Bone marrow (tissue), 2 donors: ENCODE measurements around the gene ZSWIM6.

Experiments
- DNase-seq, 2 donors: peaks; one replicate each; lab custom pipeline; 2025; lab: John Stamatoyannopoulos, UW

The ZSWIM6 gene

DNA sequence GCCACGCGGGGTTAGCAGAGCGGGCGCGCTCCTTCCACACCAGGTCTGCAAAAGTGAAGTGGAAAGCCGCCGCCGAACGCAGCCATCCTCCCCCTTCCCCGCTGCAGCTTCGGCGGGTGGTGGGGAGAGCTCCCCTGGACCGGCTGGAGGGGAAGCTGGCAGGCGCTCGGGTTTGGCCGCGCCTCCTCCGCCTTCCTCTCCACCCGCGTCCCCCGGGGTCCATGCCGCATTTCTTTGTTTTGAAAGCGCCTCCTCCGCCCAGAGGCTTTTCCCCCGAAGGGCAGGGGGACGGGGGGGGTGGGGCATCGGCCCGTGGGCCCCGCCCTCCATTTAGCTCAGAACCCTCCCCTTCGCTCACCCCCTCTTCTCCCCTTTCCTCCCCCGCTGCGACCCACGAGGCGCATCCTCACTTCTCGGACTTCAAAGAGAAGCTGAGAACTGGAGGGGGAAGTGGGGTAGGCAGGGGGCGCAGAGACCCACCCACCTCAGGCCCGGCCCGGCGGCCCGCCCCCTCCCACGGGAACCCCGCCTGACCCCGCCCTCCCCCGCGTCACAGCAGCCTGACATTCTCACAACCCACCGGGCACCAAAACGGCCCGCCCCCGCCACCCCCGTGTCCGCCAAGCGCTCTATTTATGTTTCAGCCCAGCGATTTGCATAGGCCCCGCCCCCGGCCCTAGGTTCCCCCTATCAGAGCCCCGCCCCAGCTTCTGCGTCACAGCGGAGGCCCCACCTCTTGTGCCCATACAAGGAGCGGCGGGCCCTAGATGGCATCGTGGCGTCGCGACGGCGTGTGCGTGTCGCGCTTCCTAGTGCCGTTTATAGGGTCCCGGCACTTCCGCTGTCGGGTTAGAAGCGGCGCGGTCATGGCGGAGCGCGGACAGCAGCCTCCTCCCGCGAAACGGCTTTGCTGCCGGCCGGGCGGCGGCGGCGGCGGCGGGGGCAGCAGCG is at the start of gene ZSWIM6:
Gene ZSWIM6 (plus strand): TSS at position 852 of the 951 bp plus-strand sequence. CDS start 15 bp downstream, at position 867.
- DNase-seq: peak; percentile 94 to 99

DNA sequence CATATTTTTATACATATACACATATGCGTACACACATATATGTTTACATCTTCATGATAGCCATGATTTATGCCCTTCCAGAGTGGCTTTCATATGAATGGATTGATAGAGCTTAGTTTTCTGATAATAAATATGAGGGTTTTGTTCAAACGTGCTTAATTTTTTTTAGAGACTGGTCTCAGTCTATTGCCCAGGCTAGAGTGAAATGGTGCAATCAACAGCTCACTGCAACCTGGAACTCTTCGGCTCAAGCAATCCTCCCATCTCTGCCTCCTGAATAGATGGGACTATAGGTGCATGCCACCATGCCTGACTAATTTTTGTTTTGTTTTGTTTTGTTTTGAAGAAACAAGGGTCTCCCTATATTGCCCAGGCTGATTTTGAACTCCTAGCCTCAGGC is 48.6 kb upstream of the ZSWIM6 start:
- no peak for DNase-seq

DNA sequence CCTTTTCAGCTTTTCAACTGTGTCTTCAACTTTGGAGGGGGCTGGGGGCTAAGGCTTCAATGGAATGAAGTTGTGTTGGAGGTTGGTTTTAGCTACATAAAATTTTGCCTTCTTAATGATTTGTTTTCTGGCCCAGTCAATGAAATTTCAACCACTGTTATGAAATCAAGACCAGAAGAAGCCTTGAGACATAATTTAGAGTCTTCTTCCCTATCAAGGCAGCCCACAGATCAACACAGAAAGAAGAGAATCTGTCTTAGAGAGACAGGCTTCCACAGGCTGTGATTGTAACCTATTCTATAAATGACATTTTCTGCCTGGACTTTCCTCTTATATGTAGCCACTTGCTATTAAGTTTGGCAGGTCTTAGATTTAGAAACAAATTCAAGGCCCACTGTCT is 46.5 kb upstream of the ZSWIM6 start:
- no peak for DNase-seq

DNA sequence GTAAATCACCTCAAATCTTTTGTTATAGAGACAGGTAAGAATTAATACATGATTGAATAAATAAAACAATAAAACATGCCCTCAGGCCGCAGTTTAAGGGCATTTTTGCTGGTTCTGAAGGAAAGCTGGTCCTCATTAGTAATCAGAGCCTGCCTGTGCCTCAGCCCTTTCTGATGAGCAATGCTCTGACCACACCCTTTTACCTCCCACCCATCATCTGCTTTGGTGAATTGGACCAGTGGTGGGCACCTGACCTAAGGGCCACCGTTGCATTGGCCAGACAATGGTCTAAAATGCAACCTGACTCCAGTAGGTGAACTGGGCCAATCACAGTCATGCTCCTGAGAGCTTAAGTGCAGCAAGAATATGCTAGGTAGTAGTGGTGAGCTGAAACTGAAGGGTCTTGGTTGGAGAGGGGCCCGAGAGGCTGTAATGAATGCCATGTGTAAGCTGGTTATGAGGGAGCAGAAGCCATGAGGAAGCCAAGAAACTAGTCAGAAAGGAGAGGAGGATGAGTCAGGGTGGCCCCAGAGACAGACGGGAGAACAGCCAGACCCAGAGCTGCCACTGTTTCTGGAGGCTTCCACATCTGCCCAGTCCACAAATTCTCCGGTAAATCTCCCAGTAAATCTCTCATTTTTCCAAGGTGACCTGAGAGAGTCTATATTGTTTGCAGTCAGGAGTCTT is 45.5 kb upstream of the ZSWIM6 start:
- no peak for DNase-seq

DNA sequence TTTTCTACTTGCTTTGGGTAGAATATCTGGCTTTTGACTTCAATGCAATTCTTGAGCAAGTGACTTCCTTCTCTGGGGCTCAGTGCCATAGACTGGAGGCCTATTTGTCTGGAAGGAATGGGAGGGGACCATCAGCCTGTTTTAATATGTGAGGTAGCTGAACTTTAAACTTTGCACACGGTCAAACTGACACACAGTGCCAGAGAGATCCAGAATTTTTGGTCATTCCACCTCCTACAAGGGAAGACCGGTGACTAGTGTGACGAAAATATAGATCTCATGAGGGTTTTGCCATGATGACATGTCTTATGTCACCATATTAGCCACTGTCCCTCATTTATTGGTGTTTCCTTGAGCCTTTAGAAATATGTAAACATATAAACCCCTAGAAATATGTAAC is 44.6 kb upstream of the ZSWIM6 start:
- no peak for DNase-seq

DNA sequence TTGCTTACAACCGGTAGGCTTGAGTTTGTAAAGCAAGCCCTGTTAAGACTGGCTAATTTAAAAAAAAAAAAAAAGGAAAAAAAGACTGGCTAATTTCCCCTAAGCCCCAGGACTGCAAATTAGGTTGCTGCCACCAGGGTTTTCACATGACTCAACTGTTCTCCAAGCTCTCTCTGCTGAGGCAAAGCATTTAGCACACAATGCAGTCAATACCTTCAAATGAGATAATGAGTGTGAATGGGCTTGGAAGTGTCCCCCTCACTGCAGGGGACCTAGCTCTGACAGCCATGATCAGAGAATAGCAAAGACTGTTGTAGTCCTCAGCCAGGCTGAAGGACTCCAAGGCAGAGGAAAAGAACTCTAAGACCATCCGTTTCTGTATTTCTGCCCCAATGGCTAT is 42.8 kb upstream of the ZSWIM6 start:
- DNase-seq: no peak

DNA sequence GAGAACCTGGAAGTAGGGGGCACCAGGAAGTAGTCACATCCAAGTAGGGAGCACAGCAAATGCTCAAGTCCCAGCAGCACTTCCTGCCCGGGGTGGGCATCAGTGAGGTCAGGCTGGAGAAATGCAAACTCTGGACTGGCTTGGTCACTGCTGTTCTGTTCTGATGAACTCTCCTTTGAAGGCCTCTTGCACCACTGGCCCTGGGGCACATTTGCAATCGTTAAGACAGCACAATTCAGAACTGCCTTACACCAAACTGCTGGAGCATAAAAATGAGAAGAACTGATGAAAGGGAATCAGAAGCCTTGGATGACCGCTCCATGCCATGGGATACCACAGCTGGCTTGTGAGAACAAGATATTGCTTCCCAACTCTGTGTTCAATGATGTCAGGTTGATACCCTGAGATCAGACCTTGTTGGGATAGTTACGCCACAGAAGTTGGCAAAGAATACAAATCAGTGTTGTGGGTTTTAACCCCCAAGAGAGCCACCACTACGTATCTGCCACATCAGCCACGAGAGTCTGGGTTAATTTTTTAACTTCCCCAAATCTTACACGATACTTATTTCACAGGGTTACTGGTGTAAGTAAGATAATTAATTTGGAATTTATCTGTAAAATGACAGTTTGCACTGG is 42.3 kb upstream of the ZSWIM6 start:
- peak in 1 of 2 donors; percentile 14 for DNase-seq

DNA sequence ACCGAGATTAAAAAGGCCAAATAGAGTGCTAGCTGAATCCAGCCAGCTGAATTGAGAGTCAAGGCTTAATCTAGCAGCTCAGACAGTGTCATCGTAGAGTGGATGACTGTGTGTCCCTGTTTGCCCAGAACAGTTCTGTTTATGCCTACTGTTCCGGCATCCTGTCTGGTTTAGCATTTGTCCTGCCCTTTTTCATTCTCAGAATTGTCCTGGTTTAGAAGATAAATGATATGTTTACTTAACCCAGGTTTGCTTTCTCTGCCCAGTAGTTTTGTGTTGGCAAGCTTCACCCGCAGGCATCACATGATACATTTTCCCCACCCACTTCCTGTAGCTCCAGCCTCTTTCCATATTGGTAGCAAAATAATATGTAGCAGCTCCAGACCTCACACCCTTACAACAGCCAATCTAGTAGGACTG is 41.3 kb upstream of the ZSWIM6 start:
- no peak for DNase-seq

DNA sequence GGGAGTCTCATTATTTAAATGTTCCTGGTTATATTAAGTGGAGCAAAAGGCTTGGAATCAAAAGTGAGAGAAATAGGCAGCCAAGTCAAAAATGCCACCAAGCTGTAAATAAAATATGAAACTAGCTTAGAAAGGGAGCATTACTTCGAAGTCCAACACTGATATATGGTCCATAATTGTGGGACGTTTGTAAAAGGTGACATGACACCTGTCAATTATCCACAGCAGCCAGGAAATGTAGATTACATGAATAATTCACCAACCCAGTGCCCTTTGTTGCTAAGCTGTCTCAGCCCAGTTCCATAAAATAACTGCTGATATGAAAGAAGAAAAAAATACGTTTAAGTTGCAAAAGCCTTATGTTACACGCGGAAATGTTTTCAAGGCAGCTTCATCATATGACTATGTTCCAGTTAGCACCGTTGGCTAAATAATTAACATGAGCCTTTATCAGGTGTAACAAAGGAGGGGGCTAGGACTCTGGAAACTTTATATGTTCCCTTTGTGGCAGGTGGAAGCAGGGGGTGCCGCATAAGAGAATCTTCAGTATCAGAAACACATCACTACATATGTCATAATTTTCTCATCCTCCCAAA is 39.9 kb upstream of the ZSWIM6 start:
- DNase-seq: no peak

DNA sequence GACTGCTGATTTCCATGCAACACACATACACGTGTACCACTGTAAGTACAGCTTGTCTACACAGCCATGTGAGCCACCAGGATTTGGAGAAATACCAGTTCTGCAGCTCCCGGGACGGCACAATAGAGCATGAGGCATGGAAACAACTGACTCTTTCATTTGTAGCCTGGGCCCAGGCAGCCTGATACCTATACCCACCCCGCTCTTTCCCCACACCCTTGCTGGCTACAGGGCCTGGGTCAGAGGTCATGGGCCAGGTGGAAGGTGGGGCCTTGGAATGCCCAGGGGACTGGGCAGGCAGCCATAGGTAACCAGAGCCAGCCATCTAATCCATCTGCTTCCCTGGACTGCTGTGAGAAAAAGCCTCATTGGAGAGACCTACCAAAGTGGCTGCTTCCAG is 39.0 kb upstream of the ZSWIM6 start:
- no peak for DNase-seq

DNA sequence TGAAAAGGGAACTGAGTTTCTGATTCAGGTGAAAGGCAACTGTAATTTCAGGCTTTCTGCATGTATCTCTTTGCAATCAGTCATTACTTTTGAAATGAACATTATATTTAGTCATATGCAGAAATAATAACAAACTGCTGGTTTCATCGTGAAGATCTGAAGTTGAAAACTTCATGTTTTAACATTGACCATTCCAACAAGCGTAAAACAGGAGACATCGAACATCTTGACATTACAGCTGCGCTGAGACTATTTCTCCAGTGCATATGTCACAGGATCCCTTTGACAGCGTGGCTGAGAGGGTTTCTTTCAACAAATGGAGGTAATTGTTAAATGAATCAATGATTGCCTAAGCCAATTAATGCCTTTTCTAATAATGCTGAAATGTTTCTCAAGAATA is 38.2 kb upstream of the ZSWIM6 start:
- DNase-seq: no peak

DNA sequence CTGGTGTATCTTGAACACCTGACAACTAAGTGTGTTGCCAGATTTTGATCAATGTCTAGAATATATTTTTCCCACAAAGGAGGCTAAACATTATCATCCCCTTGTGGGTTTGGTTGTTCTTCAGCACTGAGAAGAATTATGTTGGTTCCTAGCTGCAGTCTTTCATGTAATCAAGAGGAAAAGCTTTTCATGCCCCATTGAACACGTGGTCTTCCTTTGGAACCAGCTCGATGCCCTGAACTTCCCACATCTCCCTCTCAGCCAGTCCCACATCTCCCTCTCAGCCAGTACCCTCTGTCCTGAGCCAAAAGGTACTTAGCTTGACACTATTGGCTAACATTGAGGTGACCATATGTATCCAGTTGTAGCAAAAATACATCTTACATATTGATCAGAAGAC is 36.7 kb upstream of the ZSWIM6 start:
- DNase-seq: no peak

DNA sequence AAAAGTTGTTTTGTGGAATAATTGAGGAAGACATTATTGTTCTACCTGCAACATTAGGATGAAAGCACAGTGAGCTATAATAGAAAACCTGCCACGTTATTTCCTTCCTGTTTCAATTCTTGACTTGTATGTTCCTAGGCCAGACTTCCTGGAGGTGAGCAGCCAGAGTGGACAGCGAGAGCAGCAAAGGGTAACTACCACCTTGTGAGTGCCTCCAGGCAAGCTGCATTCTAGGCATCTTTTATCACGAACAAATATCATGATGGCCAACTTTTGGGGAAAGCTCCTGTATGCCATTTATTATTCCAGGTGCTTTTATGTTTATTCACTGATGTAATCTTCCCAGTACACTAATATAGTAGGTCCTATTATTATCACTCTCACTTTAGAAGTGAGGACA is 34.0 kb upstream of the ZSWIM6 start:
- no peak for DNase-seq

DNA sequence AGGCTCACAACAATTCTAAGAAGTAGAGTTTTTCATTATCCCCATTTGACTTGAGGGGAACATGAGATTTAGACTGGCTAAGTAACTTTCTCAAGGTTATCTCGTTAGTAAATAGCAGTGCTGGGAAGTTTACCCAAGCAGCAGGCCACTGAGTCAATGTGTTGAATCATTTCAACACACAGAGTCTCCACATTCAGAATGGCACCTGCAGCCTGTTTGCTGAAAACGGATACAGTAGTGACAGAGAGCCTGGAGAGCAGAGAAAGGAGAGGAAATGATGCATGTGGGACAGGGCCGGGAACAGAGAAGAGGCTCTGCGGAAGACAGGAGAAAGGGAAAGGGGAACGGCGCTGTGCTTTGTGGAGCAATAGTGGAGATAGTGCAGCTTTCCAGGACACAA is 33.5 kb upstream of the ZSWIM6 start:
- no peak for DNase-seq

DNA sequence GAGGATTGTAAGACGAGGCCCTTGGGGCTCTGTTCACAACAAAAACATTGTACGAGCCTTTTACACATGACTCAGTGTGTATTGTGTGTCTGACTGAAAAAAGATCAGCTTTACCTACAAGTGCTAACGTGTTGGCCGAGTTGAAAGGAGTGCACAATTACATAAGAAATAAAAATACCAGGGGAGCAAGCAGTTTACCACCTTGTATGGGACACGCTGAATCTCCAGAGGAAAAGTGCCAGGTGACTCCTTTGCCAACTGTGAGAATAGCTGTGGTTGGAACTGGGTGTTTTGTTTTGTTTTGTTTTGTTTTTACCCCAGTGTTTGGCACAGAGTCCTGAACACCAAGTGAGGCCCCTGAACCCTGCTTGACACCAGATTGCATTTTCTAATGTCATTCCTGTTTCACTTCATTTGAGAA is 32.8 kb upstream of the ZSWIM6 start:
- DNase-seq: no peak

DNA sequence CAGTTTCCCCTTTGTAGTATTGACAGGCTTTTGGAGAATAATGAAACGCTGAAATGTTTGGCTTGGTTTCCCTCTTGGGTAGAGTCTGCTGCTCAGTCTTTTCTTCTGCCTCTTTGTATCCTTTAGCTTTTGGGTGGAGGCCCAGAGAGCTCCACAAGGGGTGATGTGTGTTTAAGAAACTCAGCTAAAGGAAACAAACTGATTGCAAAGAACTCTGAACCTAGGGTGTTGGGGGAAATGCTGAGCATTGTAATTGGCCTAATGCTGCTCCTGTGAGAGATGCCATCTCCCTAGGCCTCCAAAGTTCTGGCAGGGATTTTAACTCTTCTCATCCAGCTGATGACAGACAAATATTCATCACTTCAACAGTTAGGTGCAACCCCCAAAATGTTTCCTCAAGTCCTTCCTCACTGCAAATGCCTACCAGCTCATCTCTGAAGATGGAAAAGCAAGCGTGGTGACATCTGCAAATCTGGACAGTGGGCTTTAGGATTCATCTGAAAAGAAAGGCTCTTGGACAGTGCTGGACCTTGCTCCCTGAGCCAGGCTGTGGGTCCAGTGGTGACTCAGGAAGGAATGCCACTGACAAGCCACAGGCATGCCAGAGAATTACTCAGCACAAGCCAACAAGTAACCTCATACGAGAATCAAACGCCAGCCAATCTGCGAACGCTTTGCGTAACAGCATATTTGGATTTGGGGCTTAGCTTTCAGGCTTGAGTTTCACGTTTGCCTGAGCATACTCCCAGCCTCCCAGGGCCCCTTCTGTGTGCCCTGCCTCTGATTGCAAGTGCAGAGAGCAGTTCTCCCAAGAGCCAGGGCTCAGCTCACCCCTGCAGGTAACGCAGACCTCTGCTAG is 30.5 kb upstream of the ZSWIM6 start:
- no peak for DNase-seq

DNA sequence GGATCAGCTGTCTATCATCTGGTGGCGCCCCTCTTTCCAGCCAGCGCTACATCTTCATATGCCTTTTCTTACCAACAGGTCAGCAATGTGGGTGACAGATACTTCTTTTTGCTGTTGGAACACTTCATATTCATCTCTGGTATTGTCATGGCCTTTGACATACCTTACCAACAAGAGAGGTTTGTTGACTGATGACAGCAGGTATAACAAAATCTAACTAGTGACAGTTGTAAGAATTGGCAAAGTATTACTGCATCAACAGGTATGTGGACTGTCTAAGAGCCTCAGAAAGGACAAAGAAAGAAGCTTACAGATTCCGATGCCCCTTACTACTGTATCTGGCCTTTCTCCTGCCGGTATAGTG is 29.9 kb upstream of the ZSWIM6 start:
- no peak for DNase-seq

DNA sequence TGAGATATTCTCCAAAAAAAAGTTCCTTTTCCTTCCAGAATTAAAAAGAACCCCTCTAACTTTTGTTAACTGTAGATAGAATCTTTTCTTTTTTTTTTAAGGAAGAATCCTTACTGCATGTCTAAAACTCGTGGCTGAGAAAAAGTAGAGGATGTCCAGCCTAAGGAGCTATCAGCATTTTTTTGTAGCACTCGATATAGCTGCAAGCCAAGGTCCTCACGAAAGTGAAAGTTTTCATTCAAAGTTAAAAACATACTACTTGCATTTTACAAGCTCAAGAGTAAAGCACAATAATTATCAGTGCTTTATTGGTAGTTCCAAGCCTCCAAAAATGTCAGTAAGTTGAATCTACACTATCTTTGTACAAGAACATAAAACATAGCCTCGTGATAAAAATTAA is 28.7 kb upstream of the ZSWIM6 start:
- DNase-seq: no peak

DNA sequence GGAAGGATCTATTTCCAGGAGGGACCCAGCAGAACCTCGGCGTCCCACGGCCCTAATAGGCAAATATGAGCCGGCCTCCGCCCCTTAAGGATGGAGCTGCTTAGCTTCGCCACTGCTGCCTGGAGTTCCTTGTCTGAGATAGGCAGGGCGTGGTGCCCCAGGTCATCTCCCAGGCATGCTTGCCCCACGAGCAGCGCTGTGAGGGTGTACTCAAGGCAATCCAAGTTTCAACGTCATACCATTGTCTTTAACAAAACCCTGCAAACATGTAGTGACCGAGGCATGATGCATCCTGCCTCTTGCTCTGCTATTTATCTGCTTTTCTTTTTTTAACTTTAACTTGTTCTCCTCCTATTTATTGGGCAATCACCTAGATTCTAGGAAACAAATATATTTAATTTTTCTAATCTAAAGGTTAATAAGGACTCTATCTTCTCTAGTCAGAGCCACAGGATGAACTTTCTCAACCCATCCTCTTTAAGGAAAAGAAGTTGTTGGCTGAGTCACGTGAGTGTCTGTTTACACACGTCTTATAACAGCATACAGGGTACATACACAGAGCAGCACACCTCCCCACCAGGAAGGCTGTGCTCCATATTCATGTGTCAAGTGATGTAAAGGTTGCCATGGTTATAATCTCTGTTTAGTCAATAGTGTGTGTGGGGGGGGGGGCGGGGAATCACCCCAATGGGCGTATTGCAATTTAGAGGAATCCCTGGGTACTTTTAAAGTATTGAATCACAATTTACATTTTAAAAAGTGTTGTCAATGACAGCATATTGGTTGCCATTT is 27.3 kb upstream of the ZSWIM6 start:
- DNase-seq: no peak

DNA sequence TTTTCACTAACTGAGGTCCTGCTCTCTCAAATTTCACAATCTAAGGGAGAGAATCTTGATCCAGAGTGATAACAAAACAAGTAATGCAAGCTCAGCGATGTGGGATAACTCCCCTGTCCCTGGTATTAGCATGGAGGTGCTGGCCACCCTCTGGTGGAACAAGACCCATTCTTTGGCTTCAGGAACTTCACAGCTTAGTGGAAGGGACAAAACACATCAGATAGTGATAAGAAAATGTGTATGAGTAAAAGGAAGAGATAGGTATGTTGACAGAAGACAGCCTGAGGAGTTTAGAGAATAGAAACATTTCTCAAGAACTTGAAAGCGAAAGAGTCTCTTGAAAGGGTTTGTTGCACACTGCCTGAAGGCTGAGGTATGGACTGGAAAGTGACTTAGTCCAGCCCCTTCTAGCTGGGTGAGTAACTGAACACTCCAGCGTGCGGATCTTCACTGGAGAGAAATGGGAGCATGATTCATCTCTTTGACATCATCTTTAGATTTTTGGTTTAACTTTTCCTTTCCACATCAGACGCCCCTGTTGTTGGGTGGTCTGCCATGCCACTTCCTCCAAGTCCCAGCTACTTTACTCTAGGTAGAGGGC is 25.4 kb upstream of the ZSWIM6 start:
- DNase-seq: peak in 1 of 2 donors; percentile 7
